MM.1S (cell line): ENCODE data around the gene NT5DC2.

ENCODE experiments used
- EZH2 ChIP-seq: fragments of 300-600 bp; sonication (generic); optimal IDR thresholded peaks from 2 replicates; pipeline ENCODE3; 2017; ENCODE audit warnings: low read depth, mild to moderate bottlenecking, antibody characterized with exemption, low read length, mixed read lengths
- TF ChIP-seq, protein P1 (sequence below): fragments of 300-600 bp; sonication (generic); IDR thresholded peaks from 2 replicates; pipeline ENCODE4 v1.5.1; 2016; ENCODE audit warnings: antibody characterized with exemption, low read length, mixed read lengths

DNA sequence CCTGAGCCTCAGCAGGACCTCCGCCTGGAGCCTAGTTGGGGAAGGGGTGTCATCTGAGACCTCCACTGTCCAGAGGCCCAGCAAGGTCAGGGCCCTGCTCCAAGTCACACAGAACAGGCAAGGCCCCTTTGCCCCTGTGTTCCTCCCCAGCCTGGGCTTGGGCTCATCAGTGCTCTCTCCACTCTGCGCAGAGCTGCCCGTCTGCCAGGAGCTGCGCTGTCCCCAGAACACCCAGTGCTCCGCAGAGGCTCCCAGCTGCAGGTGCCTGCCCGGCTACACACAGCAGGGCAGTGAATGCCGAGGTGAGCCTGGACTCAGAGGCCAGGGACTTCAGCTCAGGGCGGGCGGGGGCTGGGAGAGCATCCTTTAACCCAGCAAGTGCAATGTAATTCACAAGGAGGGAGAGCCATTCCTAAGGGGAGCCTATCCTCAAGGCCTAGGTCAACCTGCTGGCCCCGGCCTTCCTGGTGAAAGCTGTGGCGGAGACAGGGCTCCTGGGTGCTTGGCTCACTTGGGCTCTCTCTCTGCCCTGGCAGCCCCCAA lies 30.8 kb downstream of the NT5DC2 start:
- TF ChIP-seq, protein P1, sequence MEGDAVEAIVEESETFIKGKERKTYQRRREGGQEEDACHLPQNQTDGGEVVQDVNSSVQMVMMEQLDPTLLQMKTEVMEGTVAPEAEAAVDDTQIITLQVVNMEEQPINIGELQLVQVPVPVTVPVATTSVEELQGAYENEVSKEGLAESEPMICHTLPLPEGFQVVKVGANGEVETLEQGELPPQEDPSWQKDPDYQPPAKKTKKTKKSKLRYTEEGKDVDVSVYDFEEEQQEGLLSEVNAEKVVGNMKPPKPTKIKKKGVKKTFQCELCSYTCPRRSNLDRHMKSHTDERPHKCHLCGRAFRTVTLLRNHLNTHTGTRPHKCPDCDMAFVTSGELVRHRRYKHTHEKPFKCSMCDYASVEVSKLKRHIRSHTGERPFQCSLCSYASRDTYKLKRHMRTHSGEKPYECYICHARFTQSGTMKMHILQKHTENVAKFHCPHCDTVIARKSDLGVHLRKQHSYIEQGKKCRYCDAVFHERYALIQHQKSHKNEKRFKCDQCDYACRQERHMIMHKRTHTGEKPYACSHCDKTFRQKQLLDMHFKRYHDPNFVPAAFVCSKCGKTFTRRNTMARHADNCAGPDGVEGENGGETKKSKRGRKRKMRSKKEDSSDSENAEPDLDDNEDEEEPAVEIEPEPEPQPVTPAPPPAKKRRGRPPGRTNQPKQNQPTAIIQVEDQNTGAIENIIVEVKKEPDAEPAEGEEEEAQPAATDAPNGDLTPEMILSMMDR: no peak
- TF ChIP-seq EZH2: no peak
